ENCODE measurements around the gene GFI1.
A peak's percentile ranks its signal among the peaks of the same experiment; 100 is the strongest.
"Not testable (repeated sequence)": the region's sequence is repeated elsewhere in the genome, so short reads cannot be mapped to it uniquely, and the experiment has no call there.

The GFI1 gene

GRCh38 chr1:92458146-92458545 is 28.6 kb downstream of the GFI1 start:
- Mint-ChIP-seq H3K4me3 (no peak overlapping the region), H3K27me3 (no peaks in the 10 kb centered on the region), H3K9me3 (no peaks in the 10 kb centered on the region), H3K4me1 (peaks cover 31% of the 10 kb centered on the region), H3K27ac (no peak overlapping the region)
- ATAC-seq (no peak), DNase-seq (no peak)

GRCh38 chr1:92447976-92448375 is 38.7 kb downstream of the GFI1 start:
- no peak for ATAC-seq
- Mint-ChIP-seq H3K9me3 (peaks cover 0 to 8% of the 10 kb centered on the region in 2 donors), H3K4me3 (no peak overlapping the region), H3K27me3 (no peaks in the 10 kb centered on the region), H3K4me1 (peaks cover 29% of the 10 kb centered on the region), H3K27ac (peak overlapping the region in 1 of 2 donors; percentile 7)
- DNase-seq, result no peak

GRCh38 chr1:92447033-92447681 is 39.6 kb downstream of the GFI1 start:
- no peak for ATAC-seq
- H3K4me3 Mint-ChIP-seq, result no peak overlapping the region

GRCh38 chr1:92446546-92446945 is 40.2 kb downstream of the GFI1 start:
- Mint-ChIP-seq H3K27me3 (no peaks in the 10 kb centered on the region), H3K27ac (no peak overlapping the region)

More at GRCh38 chr1:92447033-92447681, 39.6 kb downstream of the GFI1 start:
- no peak for DNase-seq
- no peak overlapping the region for H3K27ac Mint-ChIP-seq
- H3K9me3 Mint-ChIP-seq, result peaks cover 0 to 8% of the 10 kb centered on the region in 2 donors
- peaks cover 29% of the 10 kb centered on the region for H3K4me1 Mint-ChIP-seq
- no peaks in the 10 kb centered on the region for H3K27me3 Mint-ChIP-seq

GRCh38 chr1:92445865-92446264 is 40.9 kb downstream of the GFI1 start:
- DNase-seq (no peak), ATAC-seq (no peak)
- Mint-ChIP-seq H3K27me3 (no peaks in the 10 kb centered on the region), H3K9me3 (peaks cover 0 to 6% of the 10 kb centered on the region in 2 donors), H3K4me1 (peaks cover 29% of the 10 kb centered on the region), H3K4me3 (no peak overlapping the region), H3K27ac (no peak overlapping the region)

More at GRCh38 chr1:92446546-92446945, 40.2 kb downstream of the GFI1 start:
- Mint-ChIP-seq H3K4me1 (peaks cover 29% of the 10 kb centered on the region), H3K9me3 (peaks cover 0 to 8% of the 10 kb centered on the region in 2 donors), H3K4me3 (no peak overlapping the region)
- ATAC-seq, result no peak
- DNase-seq, result no peak

- no peak for DNase-seq
- Mint-ChIP-seq H3K4me1 (peaks cover 33% of the 10 kb centered on the region), H3K27ac (peak overlapping the region in 1 of 2 donors; percentile 51), H3K9me3 (no peaks in the 10 kb centered on the region), H3K4me3 (no peak overlapping the region), H3K27me3 (no peaks in the 10 kb centered on the region)
- no peak for ATAC-seq
These were observed 42.4 kb downstream of the GFI1 start for GRCh38 chr1:92444351-92444750.

GRCh38 chr1:92443893-92444292 is 42.8 kb downstream of the GFI1 start:
- H3K27me3 Mint-ChIP-seq, result no peaks in the 10 kb centered on the region
- H3K4me1 Mint-ChIP-seq, result peaks cover 37% of the 10 kb centered on the region
- DNase-seq (no peak), ATAC-seq (no peak)
- peak overlapping the region in 1 of 2 donors; percentile 51 for H3K27ac Mint-ChIP-seq
- H3K4me3 Mint-ChIP-seq, result no peak overlapping the region
- H3K9me3 Mint-ChIP-seq, result no peaks in the 10 kb centered on the region

GRCh38 chr1:92442351-92442750 is 44.4 kb downstream of the GFI1 start:
- Mint-ChIP-seq H3K27ac (no peak overlapping the region), H3K4me3 (no peak overlapping the region), H3K4me1 (peaks cover 32% of the 10 kb centered on the region), H3K27me3 (no peaks in the 10 kb centered on the region), H3K9me3 (no peaks in the 10 kb centered on the region)
- ATAC-seq (no peak), DNase-seq (no peak)

GRCh38 chr1:92441697-92442342 is 44.9 kb downstream of the GFI1 start:
- no peak overlapping the region for H3K4me3 Mint-ChIP-seq
- H3K27me3 Mint-ChIP-seq, result no peaks in the 10 kb centered on the region
- no peak overlapping the region for H3K27ac Mint-ChIP-seq
- no peaks in the 10 kb centered on the region for H3K9me3 Mint-ChIP-seq
- H3K4me1 Mint-ChIP-seq, result peaks cover 27% of the 10 kb centered on the region
- ATAC-seq (no peak), DNase-seq (no peak)

- Mint-ChIP-seq H3K27ac (no peak overlapping the region), H3K4me1 (peaks cover 23% of the 10 kb centered on the region), H3K4me3 (no peak overlapping the region), H3K27me3 (no peaks in the 10 kb centered on the region), H3K9me3 (no peaks in the 10 kb centered on the region)
- no peak for ATAC-seq
- DNase-seq, result no peak
These were observed 45.4 kb downstream of the GFI1 start for GRCh38 chr1:92441316-92441696.

GRCh38 chr1:92439291-92439690 is 47.4 kb downstream of the GFI1 start:
- ATAC-seq, result peak; percentile 83
- Mint-ChIP-seq H3K27me3 (no peaks in the 10 kb centered on the region), H3K4me1 (peaks cover 15% of the 10 kb centered on the region), H3K4me3 (no peak overlapping the region), H3K9me3 (peaks cover 0 to 7% of the 10 kb centered on the region in 2 donors), H3K27ac (peak overlapping the region in 1 of 2 donors; percentile 89)
- no peak for DNase-seq

GRCh38 chr1:92434572-92434971 is 52.2 kb downstream of the GFI1 start:
- H3K27ac Mint-ChIP-seq, H3K9me3 Mint-ChIP-seq, DNase-seq, H3K4me1 Mint-ChIP-seq, H3K4me3 Mint-ChIP-seq, ATAC-seq, H3K27me3 Mint-ChIP-seq: not testable (repeated sequence)

GRCh38 chr1:92430030-92430429 is 56.7 kb downstream of the GFI1 start:
- Mint-ChIP-seq H3K9me3 (peaks cover 0 to 8% of the 10 kb centered on the region in 2 donors), H3K4me3 (no peak overlapping the region), H3K4me1 (no peaks in the 10 kb centered on the region), H3K27ac (no peak overlapping the region), H3K27me3 (no peaks in the 10 kb centered on the region)
- no peak for DNase-seq
- ATAC-seq, result no peak

GRCh38 chr1:92425617-92426016 is 61.1 kb downstream of the GFI1 start:
- DNase-seq (no peak), ATAC-seq (no peak)
- Mint-ChIP-seq H3K4me3 (no peak overlapping the region), H3K27ac (peak overlapping the region in 1 of 2 donors; percentile 35), H3K9me3 (no peaks in the 10 kb centered on the region), H3K27me3 (no peaks in the 10 kb centered on the region), H3K4me1 (no peaks in the 10 kb centered on the region)

Measured in stimulated activated naive CD8-positive, alpha-beta T cell treated with anti-CD3 and anti-CD28 coated beads, Interleukin-15, amount 100 ng/mL, for 72 hours (primary cell).